ENCODE measurements around the gene ADAMTS3. TPM values are rescaled to one million over a fixed set of nuclear protein-coding genes. Genes with fewer than 3 reads are reported as not detected.
A peak's percentile ranks its signal among the peaks of the same experiment; 100 is the strongest.

The ADAMTS3 gene
- total and polyA plus RNA-seq, 2 donors (not counting 1 experiment from before 2014, with no cell fraction given), result not detected

- Histone ChIP-seq H3K4me2 (replicated peaks; ENCODE audit: low read depth, low read length, poor library complexity, severe bottlenecking) (no peak overlapping the region), H2AFZ (ENCODE audit: insufficient read depth, low read depth, low read length, poor library complexity, severe bottlenecking) (no peak overlapping the region), H3K79me2 (ENCODE audit: control insufficient read depth, insufficient read depth, low read length) (no peaks in the 10 kb centered on the region), H4K20me1 (ENCODE audit: control insufficient read depth, insufficient read depth, low read length, poor library complexity, severe bottlenecking) (no peaks in the 10 kb centered on the region), H3K27ac (ENCODE audit: low read length in 2 of 2) (no peak overlapping the region), H3K36me3 (replicated peaks in 1 of 2; ENCODE audit: control extremely low read depth in 1 of 2, control insufficient read depth in 1 of 2, extremely low read depth in 1 of 2, insufficient read depth in 2 of 2, low read length in 1 of 2) (no peaks in the 10 kb centered on the region), H3K9ac (ENCODE audit: low read length) (no peak overlapping the region), H3K4me3 (ENCODE audit: control extremely low read depth in 1 of 5, extremely low read depth in 1 of 5, insufficient read depth in 1 of 5, low read depth in 2 of 5, low read length in 4 of 5) (no peak overlapping the region), H3K4me1 (ENCODE audit: control insufficient read depth in 2 of 2, insufficient read depth in 2 of 2, low read length in 2 of 2) (no peaks in the 10 kb centered on the region), H3K27me3 (replicated peaks in 1 of 4; ENCODE audit: control extremely low read depth in 1 of 4, control insufficient read depth in 3 of 4, insufficient read depth in 4 of 4, low read length in 3 of 4) (no peaks in the 10 kb centered on the region), H3K9me3 (ENCODE audit: control extremely low read depth in 1 of 3, control insufficient read depth in 2 of 3, insufficient read depth in 1 of 3, low read length in 2 of 3) (peaks cover 0 to 1% (median 0%) of the 10 kb centered on the region in 3 donors)
- ChIA-PET CTCF (interaction anchor here (1.0 to 1.5 kb wide), 3 partner anchors 10 to 1704 kb away, joined by 3 to 4 read pairs (median 4); no protein-coding TSS in a partner anchor), POLR2A (no interaction called here)
- ATAC-seq (ENCODE audit: low read depth) (no peak), DNase-seq (no peak)
- Mint-ChIP-seq H3K4me1 (no peaks in the 10 kb centered on the region), H3K27ac (no peak overlapping the region), H3K4me3 (no peak overlapping the region), H3K27me3 (no peaks in the 10 kb centered on the region), H3K9me3 (ENCODE audit: insufficient read depth) (no peaks in the 10 kb centered on the region)
- no CpG with 5 or more reads among the region's 4 CpGs for WGBS (ENCODE audit: insufficient coverage)
- intact Hi-C loops (cut with micrococcal nuclease), result no loop called here
- TF ChIP-seq EZH2 (IDR thresholded peaks at IDR 0.05; ENCODE audit: borderline replicate concordance, insufficient read depth, low read depth, low read length, poor library complexity, severe bottlenecking) (no peak), CTCF (IDR thresholded peaks at IDR 0.05) (no peak)
Observed at GRCh38 chr4:72305080-72305479, 263.9 kb downstream of the ADAMTS3 start.

- Mint-ChIP-seq H3K4me1 (no peaks in the 10 kb centered on the region), H3K27ac (no peak overlapping the region), H3K4me3 (no peak overlapping the region), H3K9me3 (ENCODE audit: insufficient read depth) (no peaks in the 10 kb centered on the region), H3K27me3 (no peaks in the 10 kb centered on the region)
- H3K27ac ChIP-seq (ENCODE audit: low read length in 2 of 2), result no peak overlapping the region
- no peaks in the 10 kb centered on the region for H4K20me1 ChIP-seq (ENCODE audit: control insufficient read depth, insufficient read depth, low read length, poor library complexity, severe bottlenecking)
- ChIA-PET CTCF (interaction anchor here (0.7 to 3.8 kb wide), 11 partner anchors 8 to 1705 kb away, joined by 3 to 31 read pairs (median 3); no protein-coding TSS in a partner anchor), POLR2A (no interaction called here)
- 85% methylated on average over 2 of the region's 4 CpGs for WGBS (ENCODE audit: insufficient coverage)
- H3K4me2 ChIP-seq (replicated peaks; ENCODE audit: low read depth, low read length, poor library complexity, severe bottlenecking), result no peak overlapping the region
- no peak overlapping the region for H3K9ac ChIP-seq (ENCODE audit: low read length)
- H3K27me3 ChIP-seq (replicated peaks in 1 of 4; ENCODE audit: control extremely low read depth in 1 of 4, control insufficient read depth in 3 of 4, insufficient read depth in 4 of 4, low read length in 3 of 4), result no peaks in the 10 kb centered on the region
- intact Hi-C loops (cut with micrococcal nuclease), result no loop called here
- H3K4me1 ChIP-seq (ENCODE audit: control insufficient read depth in 2 of 2, insufficient read depth in 2 of 2, low read length in 2 of 2), result no peaks in the 10 kb centered on the region
- ATAC-seq (ENCODE audit: low read depth) (peak; percentile 43), DNase-seq (peak; percentile 53)
- no peak overlapping the region for H2AFZ ChIP-seq (ENCODE audit: insufficient read depth, low read depth, low read length, poor library complexity, severe bottlenecking)
- TF ChIP-seq CTCF (IDR thresholded peaks at IDR 0.05) (peak; percentile 88), EZH2 (IDR thresholded peaks at IDR 0.05; ENCODE audit: borderline replicate concordance, insufficient read depth, low read depth, low read length, poor library complexity, severe bottlenecking) (no peak)
- peaks cover 0 to 1% (median 0%) of the 10 kb centered on the region in 3 donors for H3K9me3 ChIP-seq (ENCODE audit: control extremely low read depth in 1 of 3, control insufficient read depth in 2 of 3, insufficient read depth in 1 of 3, low read length in 2 of 3)
- H3K79me2 ChIP-seq (ENCODE audit: control insufficient read depth, insufficient read depth, low read length), result no peaks in the 10 kb centered on the region
- no peak overlapping the region for H3K4me3 ChIP-seq (ENCODE audit: control extremely low read depth in 1 of 5, extremely low read depth in 1 of 5, insufficient read depth in 1 of 5, low read depth in 2 of 5, low read length in 4 of 5)
- no peaks in the 10 kb centered on the region for H3K36me3 ChIP-seq (replicated peaks in 1 of 2; ENCODE audit: control extremely low read depth in 1 of 2, control insufficient read depth in 1 of 2, extremely low read depth in 1 of 2, insufficient read depth in 2 of 2, low read length in 1 of 2)
Observed at GRCh38 chr4:72302981-72303704, 265.9 kb downstream of the ADAMTS3 start.
